GM21717 (cell line): Measurements from ENCODE around the gene CPSF4L.
"Not testable (repeated sequence)": the region's sequence is repeated elsewhere in the genome, so short reads cannot be mapped to it uniquely, and the experiment has no call there.

Experiments
- ATAC-seq: cut with Tn5 transposase; IDR thresholded peaks from one replicate; pipeline ENCODE4 v1.9.1; 2021; ENCODE audit warnings: mild to moderate bottlenecking, moderate library complexity; ENCODE audit not compliant: unreplicated experiment

The CPSF4L gene

GRCh38 chr17:73269791-73270190, 8.1 kb upstream of the CPSF4L start:
- ATAC-seq, result no peak

GRCh38 chr17:73269329-73269615, 7.6 kb upstream of the CPSF4L start:
- no peak for ATAC-seq

DNA sequence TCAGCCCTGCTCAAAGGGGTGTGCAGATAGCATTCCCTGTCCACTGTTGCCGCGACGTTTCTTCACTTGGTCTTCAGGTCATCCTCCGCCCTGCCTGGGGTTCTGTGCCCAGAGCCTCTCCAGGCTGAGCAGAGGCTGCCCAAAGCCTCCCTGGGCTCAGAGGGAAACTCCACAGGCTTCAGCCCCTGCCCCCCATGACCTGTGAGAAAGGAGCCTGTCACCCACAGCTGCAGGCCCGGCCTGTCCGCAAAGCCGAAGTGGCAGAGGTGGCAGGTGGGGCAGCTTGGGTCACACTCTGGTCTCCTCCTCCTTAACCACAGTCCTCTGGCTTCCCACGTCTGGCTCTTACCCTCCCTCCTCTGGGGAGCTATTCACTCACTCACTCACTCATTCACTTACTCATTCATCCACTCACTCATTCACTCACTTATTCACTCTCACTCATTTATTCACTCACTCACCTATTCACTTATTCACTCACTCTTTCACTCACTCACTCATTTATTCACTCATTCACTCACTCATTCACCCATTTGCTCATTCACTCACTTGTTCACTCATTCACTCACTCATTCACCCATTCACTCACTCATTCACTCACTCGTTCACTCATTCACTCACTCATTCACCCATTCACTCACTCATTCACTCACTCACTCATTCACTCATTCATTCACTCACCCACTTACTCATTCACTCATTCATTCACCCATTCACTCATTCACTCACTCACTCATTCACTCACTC, 7.1 kb upstream of the CPSF4L start:
- ATAC-seq, result no peak

GRCh38 chr17:73267648-73268537, 6.2 kb upstream of the CPSF4L start:
- no peak for ATAC-seq

DNA sequence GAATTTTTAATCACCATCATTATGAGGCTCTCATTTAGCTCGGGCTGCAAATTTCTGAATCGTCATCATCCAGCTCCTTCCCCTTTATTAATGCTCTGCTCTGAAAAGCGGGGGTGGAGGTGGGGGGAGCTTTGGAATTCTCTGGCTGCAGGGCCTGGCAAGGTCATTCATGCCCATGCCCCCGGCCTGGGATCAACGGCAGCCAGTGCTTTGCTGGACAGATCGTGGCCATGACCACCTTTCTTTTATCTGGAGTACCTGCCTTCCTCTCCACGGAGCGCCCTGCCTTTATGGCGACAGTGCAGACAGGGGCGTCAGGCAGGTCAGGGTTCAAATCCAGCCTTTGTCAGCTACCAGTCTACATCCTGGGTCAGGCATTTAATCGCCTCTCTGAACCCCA, 5.1 kb upstream of the CPSF4L start:
- ATAC-seq, result no peak

DNA sequence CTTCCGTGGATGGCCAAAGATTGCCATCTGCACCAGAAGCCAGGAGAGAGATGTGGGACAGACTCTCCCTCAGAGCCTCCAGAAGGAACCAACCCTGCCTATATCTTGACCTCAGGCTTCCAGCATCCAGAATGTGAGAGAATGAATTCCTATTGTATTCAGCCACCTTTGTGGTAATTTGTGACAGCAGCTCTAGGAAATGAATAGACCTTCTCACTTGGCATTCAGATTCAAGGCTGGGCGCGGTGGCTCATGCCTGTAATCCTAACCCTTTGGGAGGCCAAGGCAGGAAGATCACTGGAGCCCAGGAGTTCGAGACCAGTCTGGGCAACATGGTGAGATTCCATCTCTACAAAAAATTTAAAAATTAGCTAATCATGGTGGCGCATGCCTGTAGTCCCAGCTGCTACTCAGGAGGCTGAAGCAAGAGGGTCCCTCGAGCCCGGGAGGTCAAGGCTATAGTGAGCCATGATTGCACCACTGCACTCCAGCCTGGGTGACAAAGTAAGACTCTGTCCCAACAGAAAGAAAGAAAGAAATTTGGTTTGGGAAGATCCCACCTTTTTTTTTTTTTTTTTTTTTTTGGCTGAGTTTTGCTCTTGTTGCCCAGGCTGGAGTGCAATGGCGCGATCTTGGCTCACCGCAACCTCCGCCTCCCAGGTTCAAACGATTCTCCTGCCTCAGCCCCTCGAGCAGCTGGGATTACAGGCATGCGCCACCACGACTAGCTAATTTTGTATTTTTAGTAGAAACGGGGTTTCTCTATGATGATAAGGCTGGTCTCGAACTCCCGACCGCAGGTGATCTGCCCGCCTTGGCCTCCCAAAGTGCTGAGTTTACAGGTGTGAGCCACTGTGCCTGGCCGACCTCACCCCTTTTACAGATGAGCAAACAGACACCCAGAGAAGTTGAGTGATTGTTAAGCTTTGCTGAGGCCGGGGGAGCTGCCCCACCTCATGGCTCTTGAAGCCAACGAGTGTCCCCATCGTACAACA, 4.3 kb upstream of the CPSF4L start:
- no peak for ATAC-seq

DNA sequence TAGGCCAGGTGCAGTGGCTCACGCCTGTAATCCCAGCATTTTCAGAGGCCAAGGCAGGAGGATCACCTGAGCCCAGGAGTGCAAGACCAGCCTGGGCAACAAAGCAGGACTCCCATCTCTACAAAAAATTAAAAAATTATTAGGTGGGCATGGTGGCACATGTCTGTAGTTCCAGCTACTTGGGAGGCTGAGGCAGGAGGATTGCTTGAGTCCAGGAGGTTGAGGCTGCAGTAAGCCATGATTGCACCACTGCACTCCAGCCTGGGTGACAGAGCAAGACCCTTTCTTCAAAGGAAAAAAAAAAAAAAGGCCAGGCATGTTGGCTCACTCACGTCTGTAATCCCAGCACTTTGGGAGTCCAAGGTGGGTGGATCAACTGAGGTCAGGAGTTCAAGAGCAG, 2.8 kb upstream of the CPSF4L start:
- ATAC-seq, result not testable (repeated sequence)

- no peak for ATAC-seq
These were observed 1.3 kb upstream of the CPSF4L start for GRCh38 chr17:73262676-73263642.

DNA sequence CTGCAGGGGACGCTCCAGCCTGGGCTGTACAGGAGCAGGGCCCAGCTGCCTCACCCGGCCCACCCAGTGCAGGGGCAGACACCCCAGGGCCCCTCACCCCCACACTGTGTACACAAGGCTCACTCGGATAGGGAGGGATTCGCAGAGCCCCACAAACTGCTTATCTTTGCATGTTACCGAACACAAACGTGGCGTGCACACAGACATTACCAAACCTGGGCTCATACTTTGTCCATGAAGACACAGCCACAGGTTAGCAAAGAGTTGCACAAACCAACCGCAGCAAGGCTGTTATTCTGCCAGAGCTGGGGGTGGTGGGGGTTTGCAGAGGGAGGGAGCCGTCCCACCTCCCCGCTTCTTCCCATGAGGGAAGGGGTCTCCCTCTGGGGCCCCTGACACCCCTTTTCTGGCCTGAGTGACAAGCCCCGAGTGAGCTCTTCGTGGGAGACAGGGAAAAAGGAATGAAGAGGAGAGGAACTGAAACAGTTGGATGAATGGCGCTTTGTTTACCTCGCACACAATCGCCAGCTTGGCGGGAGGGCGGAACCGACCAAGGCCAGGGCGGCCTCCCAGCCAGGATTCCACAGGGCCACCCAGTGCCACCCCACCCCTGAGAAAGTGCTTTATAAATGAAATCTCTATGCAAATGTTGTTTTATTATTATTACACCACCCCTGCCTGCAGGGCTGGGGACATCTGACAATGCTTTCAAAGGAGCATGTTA, 434 bp upstream of the CPSF4L start:
- ATAC-seq, result no peak

- ATAC-seq, result no peak
These were observed 4.2 kb downstream of the CPSF4L start for GRCh38 chr17:73257516-73257915.

- no peak for ATAC-seq
These were observed 5.5 kb downstream of the CPSF4L start for GRCh38 chr17:73256220-73256619.

DNA sequence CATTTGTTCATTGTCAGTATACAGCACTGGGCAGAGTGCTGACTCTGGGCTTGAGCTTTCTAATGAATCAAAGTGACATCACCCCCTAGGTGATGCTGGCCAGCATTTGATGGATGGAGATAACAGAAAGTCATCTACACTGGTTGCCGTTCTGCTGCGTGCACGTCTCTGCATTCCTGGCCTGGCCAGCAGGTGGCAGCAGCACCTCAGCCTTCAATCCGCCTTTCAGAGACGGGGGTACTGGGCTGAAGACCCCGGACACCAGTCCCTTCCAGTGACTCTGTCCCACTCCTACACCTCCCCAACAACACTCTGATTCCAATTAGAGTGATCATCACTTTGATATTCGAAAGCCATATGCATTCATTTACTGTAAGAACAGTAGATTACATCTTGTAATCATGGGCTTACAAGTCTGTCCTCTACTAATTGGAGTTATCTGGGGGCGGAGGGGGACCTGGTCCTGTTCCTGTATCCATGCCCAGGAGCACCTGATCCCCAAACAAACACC, 6.0 kb downstream of the CPSF4L start:
- ATAC-seq, result no peak

DNA sequence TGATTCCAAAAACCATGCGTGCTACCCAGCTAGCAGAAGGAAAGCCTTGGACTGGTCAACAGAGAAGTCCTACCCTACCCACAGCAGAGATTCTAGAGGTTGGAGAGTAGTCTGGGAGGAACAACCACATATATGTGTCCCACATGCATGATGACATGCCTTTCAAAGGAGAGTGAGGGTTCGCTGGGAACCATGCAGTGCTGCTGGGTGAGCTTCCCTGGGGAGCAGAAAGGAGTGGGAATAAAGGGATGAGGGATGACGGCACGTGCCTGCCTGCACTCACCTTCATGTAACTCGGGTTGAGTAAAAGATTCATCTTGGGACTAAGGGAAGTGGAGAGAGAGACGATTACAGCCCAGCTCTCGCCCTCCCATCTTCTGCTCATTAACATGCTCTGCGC, 9.8 kb downstream of the CPSF4L start:
- ATAC-seq, result no peak

DNA sequence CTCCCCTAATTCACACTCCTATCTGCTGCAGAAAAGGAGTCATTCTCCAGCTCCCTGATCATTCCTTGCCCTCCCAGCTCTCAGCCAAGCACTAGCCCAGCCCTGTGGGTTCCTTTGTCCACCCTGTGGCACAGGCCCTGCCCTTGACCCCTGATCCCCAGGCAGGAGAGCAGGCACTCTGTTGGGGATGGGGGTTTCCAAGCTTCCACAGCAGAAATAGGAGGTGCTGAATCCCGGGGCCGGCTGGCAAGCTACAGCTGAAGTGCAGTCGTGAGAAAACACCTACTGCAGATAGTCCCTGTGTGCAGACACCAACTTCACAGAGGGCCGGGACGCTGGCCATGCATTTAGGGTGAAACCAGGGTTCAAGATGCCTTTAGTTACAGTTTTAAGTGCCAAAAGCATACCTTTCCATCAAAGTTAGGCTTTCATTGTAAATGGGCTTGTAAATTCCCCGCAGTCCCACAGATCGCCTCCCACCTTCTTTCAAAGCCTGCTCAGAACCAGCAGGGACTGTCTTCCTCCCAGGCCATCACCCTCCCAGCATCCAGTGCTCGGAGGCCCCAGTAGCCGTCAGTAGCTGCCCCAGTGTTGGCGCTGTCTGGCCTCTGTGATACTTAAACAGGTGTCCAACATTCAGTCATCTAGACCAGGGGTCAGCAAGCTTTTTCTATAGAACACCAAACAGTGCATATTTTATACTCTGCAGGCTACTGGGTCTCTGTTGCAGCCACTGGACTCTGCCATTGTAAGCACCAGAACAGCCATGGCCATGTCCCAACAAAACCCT, 10.6 kb downstream of the CPSF4L start:
- no peak for ATAC-seq

DNA sequence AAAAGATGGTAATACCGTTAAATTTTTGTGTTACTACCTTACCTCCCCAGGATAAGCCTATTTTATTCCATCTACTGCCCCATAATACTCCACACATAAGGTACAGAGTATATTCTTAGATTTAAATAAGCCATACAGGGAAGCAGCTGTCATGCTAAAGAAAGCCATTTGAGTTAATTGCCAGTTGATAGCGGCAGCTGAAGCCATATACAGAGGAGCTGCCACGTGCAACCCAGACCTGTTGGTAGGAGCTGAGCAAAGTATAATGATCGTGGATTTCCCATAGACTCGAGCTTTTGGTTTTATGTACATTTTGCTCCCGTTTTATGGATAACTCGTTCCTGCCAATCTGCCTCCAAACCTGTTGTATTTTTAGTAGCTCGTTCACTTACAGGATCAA, 12.0 kb downstream of the CPSF4L start:
- ATAC-seq, result no peak

- no peak for ATAC-seq
These were observed 13.1 kb downstream of the CPSF4L start for GRCh38 chr17:73248532-73248931.

DNA sequence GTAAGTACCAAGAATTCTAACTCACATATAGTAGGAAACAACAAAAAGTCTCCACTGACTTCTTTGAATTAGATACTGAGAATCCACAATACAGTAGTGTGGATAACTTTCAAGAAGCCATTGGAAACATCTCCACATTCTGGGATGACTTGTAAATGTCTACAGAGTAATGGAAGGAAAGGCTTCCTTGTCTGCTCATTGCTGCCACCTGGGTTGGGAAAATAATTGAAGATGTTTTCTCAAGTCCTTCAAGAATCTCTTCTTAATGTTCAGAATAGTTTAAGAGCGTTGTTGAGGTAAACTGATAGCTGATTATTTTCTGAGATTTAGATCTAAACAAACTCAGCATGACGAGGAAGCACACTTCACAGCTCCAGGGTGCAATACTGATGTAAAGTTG, 14.0 kb downstream of the CPSF4L start:
- ATAC-seq, result no peak

DNA sequence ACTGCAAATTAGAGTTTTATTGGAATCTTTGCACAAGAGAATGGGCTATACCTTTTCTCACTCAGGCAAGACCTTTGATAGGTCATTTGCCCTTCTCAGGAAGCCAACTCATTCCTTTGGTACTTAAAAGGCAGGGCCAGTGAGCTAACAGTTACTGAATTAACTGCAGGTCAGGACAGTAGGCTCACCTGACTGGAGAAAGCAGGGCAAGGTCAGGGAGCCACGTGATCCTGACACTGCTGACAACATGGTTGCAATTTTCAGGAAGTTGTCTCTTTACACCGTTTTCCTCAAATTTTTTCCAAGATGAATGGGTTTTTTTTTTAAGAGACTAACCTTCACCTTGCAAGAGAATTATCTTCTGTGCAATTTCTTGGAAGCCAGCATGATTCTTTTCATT, 21.1 kb downstream of the CPSF4L start:
- ATAC-seq, result no peak
